Endothelial cell (in vitro differentiated cells): ENCODE results near the gene SNAPC2. TPM values are rescaled to one million over a fixed set of nuclear protein-coding genes. Genes with fewer than 3 reads are reported as not detected.

ENCODE experiments used
- DNase-seq: peaks from one replicate; pipeline ENCODE4 v3.0.0; 2021; ENCODE audit warnings: low spot score
- H3K27ac Mint-ChIP-seq: one replicate; pipeline ENCODE4 v1.8.0; 2021; ENCODE audit warnings: mixed read lengths, inconsistent platforms; ENCODE audit not compliant: unreplicated experiment
- H3K27me3 Mint-ChIP-seq: one replicate; pipeline ENCODE4 v1.8.0; 2021; ENCODE audit warnings: mild to moderate bottlenecking, moderate library complexity, mixed read lengths, inconsistent platforms; ENCODE audit not compliant: unreplicated experiment
- H3K36me3 Mint-ChIP-seq: one replicate; pipeline ENCODE4 v1.8.0; 2021; ENCODE audit warnings: mild to moderate bottlenecking, low read depth, mixed read lengths, inconsistent platforms; ENCODE audit not compliant: unreplicated experiment
- H3K4me1 Mint-ChIP-seq: one replicate; pipeline ENCODE4 v1.8.0; 2021; ENCODE audit warnings: mild to moderate bottlenecking, mixed read lengths, inconsistent platforms; ENCODE audit not compliant: unreplicated experiment
- H3K4me3 Mint-ChIP-seq: one replicate; pipeline ENCODE4 v1.8.0; 2021; ENCODE audit warnings: mild to moderate bottlenecking, mixed read lengths, inconsistent platforms; ENCODE audit not compliant: unreplicated experiment
- H3K9me3 Mint-ChIP-seq: one replicate; pipeline ENCODE4 v1.8.0; 2021; ENCODE audit warnings: mixed read lengths, inconsistent platforms; ENCODE audit not compliant: unreplicated experiment
- total RNA-seq: library from RNA; stranded (reverse); fragmentation: NEBNext Ultra II Directional; extraction: Animal tissue kit (Norgen Biotek cat#: 25700); gene quantifications from one replicate; pipeline ENCODE4 v1.2.1, GENCODE V29; 2021; ENCODE audit not compliant: unreplicated experiment
- TF ChIP-seq, protein P1 (sequence below): fragments of 200-600 bp; sonication (generic); IDR thresholded peaks from one replicate; pipeline ENCODE4 v1.5.0; 2021; ENCODE audit warnings: antibody characterized with exemption; ENCODE audit not compliant: unreplicated experiment

The SNAPC2 gene
- total RNA-seq, 1 donor from 2014 or later, result 13.5 TPM

- Mint-ChIP-seq H3K9me3 (no peaks in the 10 kb centered on the region), H3K36me3 (peaks cover 7% of the 10 kb centered on the region), H3K4me1 (peaks cover 4% of the 10 kb centered on the region), H3K27me3 (peaks cover 13% of the 10 kb centered on the region), H3K27ac (no peak overlapping the region), H3K4me3 (no peak overlapping the region)
- no peak for DNase-seq
- TF ChIP-seq, protein P1, sequence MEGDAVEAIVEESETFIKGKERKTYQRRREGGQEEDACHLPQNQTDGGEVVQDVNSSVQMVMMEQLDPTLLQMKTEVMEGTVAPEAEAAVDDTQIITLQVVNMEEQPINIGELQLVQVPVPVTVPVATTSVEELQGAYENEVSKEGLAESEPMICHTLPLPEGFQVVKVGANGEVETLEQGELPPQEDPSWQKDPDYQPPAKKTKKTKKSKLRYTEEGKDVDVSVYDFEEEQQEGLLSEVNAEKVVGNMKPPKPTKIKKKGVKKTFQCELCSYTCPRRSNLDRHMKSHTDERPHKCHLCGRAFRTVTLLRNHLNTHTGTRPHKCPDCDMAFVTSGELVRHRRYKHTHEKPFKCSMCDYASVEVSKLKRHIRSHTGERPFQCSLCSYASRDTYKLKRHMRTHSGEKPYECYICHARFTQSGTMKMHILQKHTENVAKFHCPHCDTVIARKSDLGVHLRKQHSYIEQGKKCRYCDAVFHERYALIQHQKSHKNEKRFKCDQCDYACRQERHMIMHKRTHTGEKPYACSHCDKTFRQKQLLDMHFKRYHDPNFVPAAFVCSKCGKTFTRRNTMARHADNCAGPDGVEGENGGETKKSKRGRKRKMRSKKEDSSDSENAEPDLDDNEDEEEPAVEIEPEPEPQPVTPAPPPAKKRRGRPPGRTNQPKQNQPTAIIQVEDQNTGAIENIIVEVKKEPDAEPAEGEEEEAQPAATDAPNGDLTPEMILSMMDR, result no peak
Measured at GRCh38 chr19:7930765-7931164, 10.6 kb downstream of the SNAPC2 start.

GRCh38 chr19:7931221-7932061, 11.3 kb downstream of the SNAPC2 start:
- no peak overlapping the region for H3K4me3 Mint-ChIP-seq
- H3K9me3 Mint-ChIP-seq, result no peaks in the 10 kb centered on the region
- peaks cover 8% of the 10 kb centered on the region for H3K36me3 Mint-ChIP-seq
- H3K27me3 Mint-ChIP-seq, result peaks cover 10% of the 10 kb centered on the region
- H3K27ac Mint-ChIP-seq, result no peak overlapping the region
- TF ChIP-seq, protein P1, result no peak
- DNase-seq, result no peak
- H3K4me1 Mint-ChIP-seq, result peaks cover 2% of the 10 kb centered on the region

- Mint-ChIP-seq H3K36me3 (peaks cover 8% of the 10 kb centered on the region), H3K4me3 (no peak overlapping the region), H3K4me1 (no peaks in the 10 kb centered on the region), H3K27ac (no peak overlapping the region), H3K27me3 (peaks cover 7% of the 10 kb centered on the region), H3K9me3 (no peaks in the 10 kb centered on the region)
- DNase-seq, result no peak
- TF ChIP-seq, protein P1, result no peak
Measured at GRCh38 chr19:7932276-7932929, 12.3 kb downstream of the SNAPC2 start.

DNA sequence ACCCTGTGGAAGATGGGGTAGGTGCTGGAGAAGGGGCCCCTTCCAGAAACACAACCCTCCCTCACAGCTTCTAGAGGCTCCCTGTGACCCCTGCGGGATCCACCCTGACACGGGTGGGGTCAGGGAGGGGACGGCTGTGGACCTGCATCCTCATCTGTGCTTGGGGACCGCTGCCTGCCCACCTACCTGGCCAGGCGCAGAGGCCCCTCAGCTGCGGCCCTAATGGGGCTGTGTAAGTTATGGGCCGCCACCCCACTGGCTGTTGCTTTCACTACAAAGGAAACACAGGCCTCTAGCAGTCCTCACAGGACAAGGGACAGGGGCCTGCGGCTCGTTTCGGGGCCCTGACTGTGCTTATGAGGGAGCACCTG, 12.8 kb downstream of the SNAPC2 start:
- TF ChIP-seq, protein P1, result no peak
- Mint-ChIP-seq H3K4me1 (no peaks in the 10 kb centered on the region), H3K27me3 (peaks cover 6% of the 10 kb centered on the region), H3K27ac (no peak overlapping the region), H3K9me3 (no peaks in the 10 kb centered on the region), H3K36me3 (peaks cover 8% of the 10 kb centered on the region), H3K4me3 (no peak overlapping the region)
- DNase-seq, result no peak

DNA sequence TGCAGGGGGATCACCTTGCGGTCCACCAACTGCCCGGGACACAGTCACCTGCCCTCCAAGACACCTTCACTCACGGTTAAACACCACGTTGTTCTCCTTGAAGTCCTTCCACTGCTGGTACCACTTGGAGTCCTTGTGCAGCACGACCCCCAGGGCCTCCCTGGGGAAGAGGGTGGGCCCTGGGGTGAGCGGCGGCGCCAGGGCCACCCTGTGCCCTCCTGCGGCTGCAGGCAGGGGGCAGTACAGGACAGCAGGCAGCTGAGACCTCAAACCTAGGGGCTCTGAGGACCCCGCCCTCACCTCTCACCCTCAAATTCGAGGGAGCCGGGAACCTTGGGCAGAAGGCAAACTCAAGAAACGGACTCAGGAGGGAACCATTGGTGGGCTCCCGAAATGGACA, 13.3 kb downstream of the SNAPC2 start:
- peaks cover 3% of the 10 kb centered on the region for H3K27me3 Mint-ChIP-seq
- H3K4me3 Mint-ChIP-seq, result no peak overlapping the region
- H3K27ac Mint-ChIP-seq, result no peak overlapping the region
- TF ChIP-seq, protein P1, result peak; percentile 43
- no peaks in the 10 kb centered on the region for H3K9me3 Mint-ChIP-seq
- DNase-seq, result no peak
- no peaks in the 10 kb centered on the region for H3K4me1 Mint-ChIP-seq
- H3K36me3 Mint-ChIP-seq, result peaks cover 5% of the 10 kb centered on the region
